Epithelial cell of esophagus (primary cell): Measurements from ENCODE around the gene GNAS.
A peak's percentile ranks its signal among the peaks of the same experiment; 100 is the strongest.

Source experiments
- DNase-seq: peaks from one replicate; pipeline ENCODE4 v3.0.0; 2010; ENCODE audit warnings: low read depth
- H3K4me3 ChIP-seq: 2 replicates; pipeline ENCODE4 v1.5.1; 2011; ENCODE audit warnings: mild to moderate bottlenecking, low read length, control low read depth
- CTCF ChIP-seq: IDR thresholded peaks from 2 replicates; pipeline ENCODE4 v1.5.1; 2011; ENCODE audit warnings: low read depth, mild to moderate bottlenecking, low read length, control low read depth, inconsistent platforms; ENCODE audit not compliant: insufficient read depth; ENCODE audit errors: missing control alignments

The GNAS gene

GRCh38 chr20:58852543-58853271 is at the start of gene GNAS:
TSS of gene GNAS (plus strand) at chr20:58852716.
- TF ChIP-seq CTCF, result peak; percentile 77
- DNase-seq, result peak; percentile 73
- peak within 1 kb of the TSS; percentile 59 for H3K4me3 ChIP-seq

GRCh38 chr20:58803533-58803932 is 49.0 kb upstream of the GNAS start:
- TF ChIP-seq CTCF, result no peak
- H3K4me3 ChIP-seq, result no peak overlapping the region
- DNase-seq, result no peak

GRCh38 chr20:58807801-58808200 is 44.7 kb upstream of the GNAS start:
- no peak for DNase-seq
- no peak overlapping the region for H3K4me3 ChIP-seq
- no peak for TF ChIP-seq CTCF

GRCh38 chr20:58808271-58809046 is 44.1 kb upstream of the GNAS start:
- no peak for DNase-seq

GRCh38 chr20:58810116-58810878 is 42.2 kb upstream of the GNAS start:
- no peak overlapping the region for H3K4me3 ChIP-seq
- no peak for DNase-seq
- TF ChIP-seq CTCF, result no peak

More at GRCh38 chr20:58808271-58809046, 44.1 kb upstream of the GNAS start:
- TF ChIP-seq CTCF, result no peak
- no peak overlapping the region for H3K4me3 ChIP-seq

GRCh38 chr20:58810879-58811250 is 41.7 kb upstream of the GNAS start:
- DNase-seq, result no peak
- no peak overlapping the region for H3K4me3 ChIP-seq
- TF ChIP-seq CTCF, result no peak
